OCI-LY7 (cell line): ENCODE results near the gene MCHR1. TPM values are rescaled to one million over a fixed set of nuclear protein-coding genes. Genes with fewer than 3 reads are reported as not detected.

Experiments
- BruUV-seq: library from RNA; stranded (reverse); fragments of 400-500 nt; replicated peaks from 2 replicates; lab custom pipeline; 2021; lab: Mats Ljungman, UMichigan
- CTCF ChIA-PET: fragments of 300-600 bp; sonication (Branson Sonifier 250); formaldehyde crosslinking; loops from one replicate; lab custom pipeline; 2022; ENCODE audit warnings: antibody characterized with exemption; ENCODE audit not compliant: unreplicated experiment; lab: Charles Lee
- POLR2A ChIA-PET: fragments of 300-600 bp; sonication (Branson Sonifier 250); formaldehyde crosslinking; loops from one replicate; lab custom pipeline; 2022; ENCODE audit warnings: antibody characterized with exemption; lab: Charles Lee
- DNase-seq: peaks from one replicate; pipeline ENCODE4 v3.0.0-alpha.2; 2015; ENCODE audit warnings: low spot score
- H2AFZ ChIP-seq: fragments of 200-600 bp; sonication (generic), shearing (Covaris generic); 2 replicates; pipeline ENCODE4 v1.6.1; 2014; ENCODE audit warnings: mild to moderate bottlenecking, antibody characterized with exemption, low read length, moderate library complexity
- H3K27ac ChIP-seq: fragments of 200-600 bp; sonication (generic); 2 replicates; pipeline ENCODE4 v1.5.1; 2014; ENCODE audit warnings: mixed run types, low read depth, mild to moderate bottlenecking, moderate library complexity, low read length, inconsistent platforms; ENCODE audit not compliant: poor library complexity, severe bottlenecking
- H3K36me3 ChIP-seq: fragments of 200-600 bp; sonication (generic); 2 replicates; pipeline ENCODE4 v1.6.1; 2014; ENCODE audit warnings: mild to moderate bottlenecking, antibody characterized with exemption, low read length, moderate library complexity, mixed read lengths; ENCODE audit not compliant: insufficient read depth
- H3K4me1 ChIP-seq: fragments of 200-600 bp; sonication (generic); 2 replicates; pipeline ENCODE4 v1.5.1; 2014; ENCODE audit warnings: mild to moderate bottlenecking, low read length; ENCODE audit not compliant: insufficient read depth, poor library complexity, severe bottlenecking
- H3K4me2 ChIP-seq: fragments of 200-600 bp; sonication (generic); 2 replicates; pipeline ENCODE4 v1.6.1; 2014; ENCODE audit warnings: mild to moderate bottlenecking, low read length
- H3K4me3 ChIP-seq: fragments of 200-600 bp; sonication (generic); 2 replicates; pipeline ENCODE4 v1.5.1; 2014; ENCODE audit warnings: mild to moderate bottlenecking, low read depth, low read length; ENCODE audit not compliant: poor library complexity, severe bottlenecking
- H3K79me2 ChIP-seq: fragments of 200-600 bp; sonication (generic); 2 replicates; pipeline ENCODE4 v1.6.1; 2016; ENCODE audit warnings: low read depth, mild to moderate bottlenecking, low read length, moderate library complexity, mixed read lengths; ENCODE audit not compliant: insufficient read depth
- H3K9me2 ChIP-seq: fragments of 200-600 bp; sonication (generic); 2 replicates; pipeline ENCODE4 v1.6.1; 2016; ENCODE audit warnings: mild to moderate bottlenecking, low read length, mixed read lengths; ENCODE audit not compliant: insufficient read depth
- H3K9me3 ChIP-seq: fragments of 200-600 bp; sonication (generic); 2 replicates; pipeline ENCODE4 v1.6.1; 2014; ENCODE audit warnings: mild to moderate bottlenecking, mixed run types, low read length, mixed read lengths
- H4K20me1 ChIP-seq: fragments of 200-600 bp; sonication (generic); 2 replicates; pipeline ENCODE4 v1.6.1; 2014; ENCODE audit warnings: mild to moderate bottlenecking, antibody characterized with exemption, low read length, moderate library complexity, mixed read lengths; ENCODE audit not compliant: insufficient read depth
- CTCF ChIP-seq: fragments of 200-600 bp; sonication (generic); conservative IDR thresholded peaks from 2 replicates; pipeline ENCODE4 v1.5.1; 2014; ENCODE audit warnings: mild to moderate bottlenecking, antibody characterized with exemption, low read length, moderate library complexity, mixed read lengths
- EZH2phosphoT487 ChIP-seq: fragments of 200-600 bp; sonication (generic); IDR thresholded peaks from 2 replicates; pipeline ENCODE4 v1.6.1; 2018; ENCODE audit warnings: low read depth, borderline replicate concordance, mild to moderate bottlenecking, mixed run types, antibody characterized with exemption, low read length, moderate library complexity, mixed read lengths
- intact Hi-C: fragments of 100-400 bp; cut with micrococcal nuclease; formaldehyde crosslinking; loops from one replicate; pipeline ENCODE4 v1.10.0; 2022; ENCODE audit not compliant: unreplicated experiment
- total RNA-seq, 2 experiments: library from RNA; depleted of rRNA in 1 of 2; stranded (reverse); fragments of >200 nt in 1 of 2; shearing (Covaris generic) in 1 of 2; gene quantifications; 2 replicates each; pipeline ENCODE4 v1.2.3, GENCODE V29; 2014 to 2022

MCHR1 gene
- total RNA-seq, 2 experiments from 2014 or later: not detected

- ChIA-PET POLR2A (no interaction called here), CTCF (no interaction called here)
- no peak overlapping the region for H3K27ac ChIP-seq
- no peaks in the 10 kb centered on the region for H3K9me2 ChIP-seq
- no peaks in the 10 kb centered on the region for H3K36me3 ChIP-seq
- no peak overlapping the region for H3K4me2 ChIP-seq
- H4K20me1 ChIP-seq: no peaks in the 10 kb centered on the region
- H3K79me2 ChIP-seq: no peaks in the 10 kb centered on the region
- intact Hi-C loops: no loop called here
- H3K4me1 ChIP-seq: peaks cover 22% of the 10 kb centered on the region
- no TSS peak for BruUV-seq
- H2AFZ ChIP-seq: no peak overlapping the region
- H3K9me3 ChIP-seq: no peaks in the 10 kb centered on the region
- no peak for TF ChIP-seq EZH2phosphoT487
- no peak for TF ChIP-seq CTCF
- no peak overlapping the region for H3K4me3 ChIP-seq
- no peak for DNase-seq
These were observed 907 bp downstream of the MCHR1 start for GRCh38 chr22:40679964-40680818.

DNA sequence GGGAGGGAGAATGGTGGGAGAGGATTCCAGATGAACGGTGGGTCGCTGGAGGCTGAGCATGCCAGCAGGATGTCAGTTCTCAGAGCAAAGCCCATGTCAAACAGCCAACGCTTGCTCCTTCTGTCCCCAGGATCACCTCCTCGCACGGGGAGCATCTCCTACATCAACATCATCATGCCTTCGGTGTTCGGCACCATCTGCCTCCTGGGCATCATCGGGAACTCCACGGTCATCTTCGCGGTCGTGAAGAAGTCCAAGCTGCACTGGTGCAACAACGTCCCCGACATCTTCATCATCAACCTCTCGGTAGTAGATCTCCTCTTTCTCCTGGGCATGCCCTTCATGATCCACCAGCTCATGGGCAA, 1.5 kb downstream of the MCHR1 start:
- no peaks in the 10 kb centered on the region for H3K79me2 ChIP-seq
- H2AFZ ChIP-seq: no peak overlapping the region
- H3K9me3 ChIP-seq: no peaks in the 10 kb centered on the region
- TF ChIP-seq EZH2phosphoT487 (no peak), CTCF (no peak)
- no peak overlapping the region for H3K4me3 ChIP-seq
- ChIA-PET CTCF (no interaction called here), POLR2A (no interaction called here)
- no TSS peak for BruUV-seq
- intact Hi-C loops: no loop called here
- no peak overlapping the region for H3K27ac ChIP-seq
- peaks cover 22% of the 10 kb centered on the region for H3K4me1 ChIP-seq
- H3K4me2 ChIP-seq: no peak overlapping the region
- no peaks in the 10 kb centered on the region for H4K20me1 ChIP-seq
- H3K9me2 ChIP-seq: no peaks in the 10 kb centered on the region
- no peak for DNase-seq
- H3K36me3 ChIP-seq: no peaks in the 10 kb centered on the region

GRCh38 chr22:40681451-40681850, 2.2 kb downstream of the MCHR1 start:
- Histone ChIP-seq H3K4me3 (no peak overlapping the region), H3K27ac (no peak overlapping the region), H3K4me1 (peaks cover 22% of the 10 kb centered on the region), H3K9me2 (no peaks in the 10 kb centered on the region), H3K4me2 (no peak overlapping the region), H2AFZ (no peak overlapping the region), H3K79me2 (no peaks in the 10 kb centered on the region), H3K36me3 (no peaks in the 10 kb centered on the region), H4K20me1 (no peaks in the 10 kb centered on the region), H3K9me3 (no peaks in the 10 kb centered on the region)
- CTCF ChIA-PET: no interaction called here
- POLR2A ChIA-PET: no interaction called here
- no peak for TF ChIP-seq EZH2phosphoT487
- TF ChIP-seq CTCF: no peak
- intact Hi-C loops: no loop called here
- no peak for DNase-seq
- no TSS peak for BruUV-seq
